ENCODE measurements around the gene RASSF5. TPM values are rescaled to one million over a fixed set of nuclear protein-coding genes. Genes with fewer than 3 reads are reported as not detected.

Gene RASSF5
- total and polyA plus RNA-seq, 10 of the 15 experiments (the other 5 are each of a cell fraction or from before 2014, with no cell fraction given): 14.0 to 89.6 (median 68.9) TPM

GRCh38 chr1:206584683-206585082, 77.4 kb downstream of the RASSF5 start:
- RAD21 ChIA-PET (ENCODE audit: unreplicated experiment): interaction anchor here (1.6 to 2.4 kb wide), 5 partner anchors 30 to 123 kb away, joined by 4 to 85 read pairs (median 19); no protein-coding TSS in a partner anchor
- Histone ChIP-seq H3K4me3 (no peak overlapping the region), H3K4me2 (ENCODE audit: control insufficient read depth, insufficient read depth) (no peak overlapping the region), H3K9ac (ENCODE audit: control insufficient read depth, insufficient read depth, low read length) (no peak overlapping the region), H4K20me1 (ENCODE audit: control insufficient read depth, insufficient read depth) (peaks cover 4% of the 10 kb centered on the region; the same call in 1 of the 2 replicates), H3K4me1 (ENCODE audit: control insufficient read depth, insufficient read depth, low read length) (peaks cover 21% of the 10 kb centered on the region), H3K79me2 (ENCODE audit: control insufficient read depth, insufficient read depth, low read length) (peaks cover 29% of the 10 kb centered on the region), H3K27ac (ENCODE audit: control insufficient read depth, insufficient read depth) (no peak overlapping the region), H3K36me3 (ENCODE audit: control insufficient read depth in 2 of 2, insufficient read depth in 2 of 2, low read length in 1 of 2) (peaks cover 45 to 68% of the 10 kb centered on the region in 2 experiments), H3K9me3 (replicated peaks; ENCODE audit: control insufficient read depth, insufficient read depth, low read length) (no peaks in the 10 kb centered on the region), H3K27me3 (replicated peaks in 1 of 2; ENCODE audit: control insufficient read depth in 2 of 2, insufficient read depth in 2 of 2, low read length in 1 of 2) (no peaks in the 10 kb centered on the region), H2AFZ (ENCODE audit: control insufficient read depth, low read depth, low read length) (no peak overlapping the region)
- in situ Hi-C loops (cut with MboI) (loop anchor here (5.0 kb wide), 2 partner anchors 37 to 97 kb away; no protein-coding TSS in a partner anchor), intact Hi-C loops (cut with micrococcal nuclease; ENCODE audit: unreplicated experiment) (no loop called here)
- CTCF ChIA-PET: interaction anchor here (0.7 to 15.7 kb wide), 20 partner anchors 9 to 398 kb away, joined by 3 to 440 read pairs (median 8); partner anchors contain the start of gene EIF2D
- no TSS peak for BruUV-seq (replicated peaks)
- FAIRE-seq (no peak), DNase-seq (ENCODE audit: low read depth, low spot score) (no peak), ATAC-seq (no peak)
- POLR2A ChIA-PET: interaction anchor here (1.5 to 2.0 kb wide), 4 partner anchors 9 to 79 kb away, joined by 3 to 7 read pairs (median 4); no protein-coding TSS in a partner anchor
- TF ChIP-seq RBBP5 (conservative IDR thresholded peaks at IDR 0.05): no peak
- no peak for TF ChIP-seq NKRF (conservative IDR thresholded peaks at IDR 0.05)
- no peak for TF ChIP-seq EGR1 (IDR thresholded peaks at IDR 0.05; ENCODE audit: borderline replicate concordance in 1 of 2, low read depth in 2 of 2, low read length in 2 of 2)
- TF ChIP-seq FOXM1 (IDR thresholded peaks at IDR 0.05; ENCODE audit: low read depth, low read length): no peak
- TF ChIP-seq EED (IDR thresholded peaks at IDR 0.05; ENCODE audit: low read depth): no peak
- TF ChIP-seq NR2C2 (IDR thresholded peaks at IDR 0.05; ENCODE audit: borderline replicate concordance, control insufficient read depth, insufficient read length, low read depth): no peak
- no peak for TF ChIP-seq HDAC6 (IDR thresholded peaks at IDR 0.05; ENCODE audit: unreplicated experiment)
- TF ChIP-seq, protein P1, sequence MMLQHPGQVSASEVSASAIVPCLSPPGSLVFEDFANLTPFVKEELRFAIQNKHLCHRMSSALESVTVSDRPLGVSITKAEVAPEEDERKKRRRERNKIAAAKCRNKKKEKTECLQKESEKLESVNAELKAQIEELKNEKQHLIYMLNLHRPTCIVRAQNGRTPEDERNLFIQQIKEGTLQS (IDR thresholded peaks at IDR 0.05; ENCODE audit: borderline replicate concordance, extremely low read depth, low read depth, low read length): no peak
- TF ChIP-seq MTA2 (IDR thresholded peaks at IDR 0.05; ENCODE audit: low read depth): no peak
- no peak for TF ChIP-seq BACH1 (IDR thresholded peaks at IDR 0.05; ENCODE audit: borderline replicate concordance)
- no peak for TF ChIP-seq STAT1 (conservative IDR thresholded peaks at IDR 0.05)
- TF ChIP-seq KDM1A (IDR thresholded peaks at IDR 0.05; ENCODE audit: borderline replicate concordance): no peak
- TF ChIP-seq ZBED1 (IDR thresholded peaks at IDR 0.05; ENCODE audit: borderline replicate concordance): no peak
- SMC1A ChIA-PET (ENCODE audit: uncharacterized antibody, unreplicated experiment): interaction anchor here (0.7 to 15.4 kb wide), 8 partner anchors 22 to 108 kb away, joined by 3 to 476 read pairs (median 10); partner anchors contain the start of gene RASSF5
- 74% methylated on average over 4 of the region's 4 CpGs for WGBS (ENCODE audit: insufficient coverage, insufficient replicate concordance, low lambda C conversion rate, missing lambda C conversion rate)
